ENCODE measurements around the gene KIF13A.

GRCh38 chr6:17728551-17729222, 258.7 kb downstream of the KIF13A start:
- no peak for TF ChIP-seq CTCF (IDR thresholded peaks at IDR 0.05)
- TF ChIP-seq POLR2A (IDR thresholded peaks at IDR 0.05) = no peak
